NCI-H345 treated with DMSO at 0.1 percent for 48 hours (cell line): Measurements from ENCODE around the gene TBX2.
"Not testable (repeated sequence)": the region's sequence is repeated elsewhere in the genome, so short reads cannot be mapped to it uniquely, and the experiment has no call there.

Experiments
- DNase-seq: peaks from one replicate; lab custom pipeline; 2025; ENCODE audit not compliant: unreplicated experiment; lab: John Stamatoyannopoulos, UW

TBX2 gene

DNA sequence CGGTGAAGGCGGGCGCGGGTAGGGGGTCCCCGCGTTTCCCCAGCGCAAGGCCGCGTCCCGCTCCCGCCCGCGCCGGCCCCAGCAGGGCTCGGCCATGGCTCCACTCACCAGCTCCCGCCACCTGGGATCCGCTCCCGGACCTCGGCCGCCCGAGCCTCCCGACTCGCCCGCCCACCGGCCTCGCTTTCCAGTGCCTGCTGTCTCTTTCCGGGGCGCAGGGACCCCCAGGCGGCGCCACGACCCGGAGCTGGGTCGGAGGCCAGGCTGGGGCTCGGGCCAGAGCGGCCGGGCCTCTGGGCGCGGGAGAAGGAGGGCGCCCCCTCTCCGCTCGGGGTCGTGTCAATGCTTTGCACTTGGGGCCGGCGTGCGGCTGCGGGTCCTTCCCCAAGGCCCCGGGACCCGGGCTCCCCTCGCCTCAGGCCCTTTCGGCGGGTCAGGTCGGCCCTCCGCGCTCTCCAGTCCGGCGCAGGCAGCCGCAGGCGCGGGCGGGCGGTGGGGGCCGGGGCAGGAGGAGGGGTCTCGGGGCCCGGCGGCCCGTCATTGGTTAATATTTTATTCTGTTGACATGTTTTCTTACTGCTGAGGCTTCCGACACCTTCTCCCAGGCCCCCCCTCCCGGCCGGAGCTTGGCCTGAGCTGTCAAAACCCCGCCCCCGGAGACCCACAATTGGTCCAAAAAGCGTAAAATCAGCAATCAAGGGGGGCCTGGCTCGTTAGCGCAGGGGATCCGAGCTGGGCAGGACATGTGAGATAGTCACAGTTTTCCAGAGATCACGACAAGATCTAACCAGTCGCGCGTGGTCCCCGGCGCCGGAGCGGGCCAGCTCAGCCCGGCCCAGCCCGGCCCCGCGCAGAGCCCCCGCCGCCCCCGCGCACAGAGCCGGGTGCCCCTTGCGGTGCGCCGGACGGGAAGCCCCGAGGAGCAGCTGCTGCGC, at the start of gene TBX2:
Gene TBX2 (plus strand): TSS at position 713 of the 935 bp plus-strand sequence. CDS start 334 bp downstream, outside the sequence.
- no peak for DNase-seq

DNA sequence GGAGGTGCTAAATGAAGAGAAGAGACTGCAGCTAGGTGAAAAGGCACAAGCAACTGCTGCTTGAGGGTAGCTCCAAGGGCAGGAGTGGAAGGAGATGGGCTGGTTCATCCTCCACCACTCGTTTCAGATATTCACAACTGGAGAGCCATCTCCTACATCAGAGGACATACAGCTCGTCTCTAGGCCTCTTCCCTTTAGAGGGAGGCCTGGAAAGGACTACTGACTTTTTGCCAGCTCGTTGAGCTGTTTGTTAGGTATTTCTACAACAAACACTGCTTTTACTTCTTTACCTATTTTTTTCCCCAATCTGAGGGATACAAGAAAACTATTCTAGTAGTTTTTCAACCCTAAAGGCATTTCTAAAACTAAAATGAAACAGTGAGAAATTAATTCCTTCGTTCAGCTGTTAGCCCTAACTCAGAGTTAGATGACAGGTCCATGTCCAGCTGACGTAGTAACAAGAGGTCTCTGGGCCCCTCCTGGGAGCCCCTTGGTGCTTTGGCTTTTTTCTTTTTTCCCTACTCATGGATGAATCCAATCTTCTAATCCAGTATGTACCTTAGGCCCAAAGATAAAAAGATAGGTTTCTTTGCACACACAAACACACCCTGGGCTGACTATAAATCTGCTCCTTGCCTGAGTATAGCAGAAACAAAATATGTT, 47.8 kb upstream of the TBX2 start:
- no peak for DNase-seq

DNA sequence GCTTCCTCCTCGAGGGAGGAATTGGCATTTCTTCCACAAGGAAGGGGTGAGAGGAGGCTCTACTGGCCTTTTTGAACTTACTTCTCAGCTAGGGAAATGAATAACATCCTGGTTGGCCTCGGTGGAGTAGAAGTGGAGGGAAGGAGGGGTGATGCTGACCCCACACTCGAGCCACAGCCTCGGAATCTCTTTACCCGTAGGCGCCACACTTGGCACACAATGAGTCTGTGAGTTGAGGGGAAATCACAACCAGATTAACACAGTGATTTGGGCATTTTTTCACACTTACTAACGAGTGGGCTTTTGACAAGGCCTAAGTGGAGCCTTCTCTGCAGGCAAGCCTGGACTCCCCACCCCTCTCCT, 47.3 kb upstream of the TBX2 start:
- no peak for DNase-seq

DNA sequence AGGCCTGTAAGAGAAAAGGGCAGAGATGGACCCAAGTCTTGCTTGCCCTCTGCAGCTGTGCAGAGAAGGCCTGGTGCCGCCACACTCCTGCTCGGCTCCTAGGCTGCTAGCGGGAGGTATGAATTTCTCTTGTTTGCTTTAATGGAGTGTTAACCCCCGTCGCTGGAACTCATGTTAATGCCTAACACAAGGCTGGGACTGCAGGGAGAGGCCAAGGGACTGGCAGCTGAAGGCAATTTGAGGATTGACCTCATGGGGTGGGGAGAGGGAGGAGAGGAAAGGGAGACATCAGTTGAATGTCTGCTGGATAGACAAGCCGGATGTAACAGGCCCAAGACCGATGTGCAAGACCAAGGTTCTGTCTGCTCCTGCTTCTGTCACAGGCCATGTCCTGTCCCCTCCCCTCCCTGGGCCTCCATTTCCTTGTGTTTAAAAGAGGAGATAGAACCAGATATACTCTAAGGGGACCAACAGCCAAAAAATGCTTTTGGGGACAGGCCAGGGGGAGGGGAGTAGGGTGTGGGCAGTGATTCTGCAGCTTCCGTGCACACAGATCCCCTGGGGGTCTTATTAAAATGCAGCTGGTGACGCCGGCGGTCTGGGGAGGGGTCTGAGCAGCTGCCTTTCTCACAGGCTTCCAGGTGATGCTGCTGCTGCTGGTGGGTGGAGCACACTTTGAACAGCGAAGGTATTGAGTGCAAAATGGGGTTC, 46.7 kb upstream of the TBX2 start:
- DNase-seq, result no peak

DNA sequence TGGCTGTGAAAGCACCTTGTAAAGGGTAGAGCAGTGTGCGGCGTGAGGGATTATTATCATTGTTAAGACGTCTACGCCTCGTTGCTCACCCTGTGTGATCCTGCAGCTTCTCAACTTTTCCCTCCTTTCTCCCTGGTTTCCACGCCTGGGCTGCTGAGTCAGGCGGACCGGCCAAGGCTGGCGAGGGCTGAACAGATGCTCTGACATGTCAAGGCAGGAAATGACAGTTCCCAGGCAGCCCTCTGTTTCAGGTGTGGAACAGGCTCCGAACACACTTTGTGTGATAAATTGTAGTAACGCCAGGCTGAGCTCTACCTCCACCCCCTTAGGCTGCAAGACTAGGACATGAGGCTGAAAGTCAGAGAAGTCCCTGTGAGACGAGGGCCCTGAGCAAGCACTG, 46.0 kb upstream of the TBX2 start:
- no peak for DNase-seq

DNA sequence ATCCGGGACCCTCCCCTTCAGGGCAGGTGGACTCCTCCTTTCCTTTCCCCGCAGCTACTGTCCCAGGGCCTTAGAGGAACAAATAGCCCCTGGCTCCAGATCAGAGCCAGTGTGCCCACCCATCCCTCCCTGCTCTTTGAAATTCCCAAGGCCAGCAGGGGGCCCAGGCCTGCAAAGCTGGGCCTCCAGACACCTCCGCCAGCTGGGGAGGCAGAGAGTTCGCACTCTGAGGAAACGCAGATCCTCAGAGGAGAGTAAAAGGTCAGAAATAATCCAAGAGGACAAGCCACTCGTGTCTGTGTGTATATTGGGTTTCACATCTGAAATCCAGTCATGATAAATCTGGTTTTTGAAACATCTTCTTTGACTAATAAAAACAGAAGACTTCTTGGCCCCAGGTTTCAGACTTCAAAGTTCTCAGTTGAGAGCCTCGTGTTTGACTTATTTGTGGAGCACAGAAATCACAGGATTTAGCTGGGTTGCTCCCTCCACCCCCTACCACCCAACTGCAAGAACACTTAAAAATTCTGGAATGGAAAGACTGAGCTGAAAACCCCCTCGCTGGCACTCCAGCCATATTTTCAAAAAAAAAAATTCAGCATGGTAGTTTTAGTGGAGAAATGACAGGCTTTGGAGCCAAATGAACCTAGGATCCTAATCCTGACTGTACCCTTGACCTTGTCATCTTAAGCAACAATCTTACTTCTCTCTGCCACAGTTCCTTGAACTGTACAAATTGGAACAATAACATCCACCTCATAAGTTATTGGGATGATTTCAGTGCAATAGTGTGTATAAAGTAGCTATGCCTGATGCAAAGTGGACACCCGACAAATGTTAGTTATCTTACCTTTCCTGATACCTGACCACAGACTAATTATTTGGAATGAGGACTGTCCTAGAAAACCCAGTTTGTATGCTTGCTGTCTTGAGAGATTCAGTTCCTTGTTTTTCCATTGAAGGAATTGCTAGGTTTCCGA, 44.5 kb upstream of the TBX2 start:
- no peak for DNase-seq

DNA sequence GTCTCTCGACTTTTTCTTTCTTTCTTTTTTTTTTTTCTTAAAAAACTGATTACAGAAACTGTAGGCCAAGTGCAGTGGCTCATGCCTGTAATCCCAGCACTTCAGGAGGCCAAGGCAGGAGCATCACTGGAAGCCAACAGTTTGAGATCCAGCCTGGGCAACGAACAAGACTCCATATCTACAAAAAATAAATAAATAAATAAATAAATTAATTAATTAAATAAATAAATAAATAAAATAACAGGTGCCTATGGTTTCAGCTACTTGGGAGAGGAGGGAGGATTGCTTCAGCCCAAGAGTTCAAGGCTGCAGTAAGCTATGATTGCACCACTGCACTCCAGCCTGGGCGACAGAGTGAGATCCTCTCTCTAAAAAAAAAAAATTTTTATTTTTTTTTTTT, 42.6 kb upstream of the TBX2 start:
- not testable (repeated sequence) for DNase-seq

DNA sequence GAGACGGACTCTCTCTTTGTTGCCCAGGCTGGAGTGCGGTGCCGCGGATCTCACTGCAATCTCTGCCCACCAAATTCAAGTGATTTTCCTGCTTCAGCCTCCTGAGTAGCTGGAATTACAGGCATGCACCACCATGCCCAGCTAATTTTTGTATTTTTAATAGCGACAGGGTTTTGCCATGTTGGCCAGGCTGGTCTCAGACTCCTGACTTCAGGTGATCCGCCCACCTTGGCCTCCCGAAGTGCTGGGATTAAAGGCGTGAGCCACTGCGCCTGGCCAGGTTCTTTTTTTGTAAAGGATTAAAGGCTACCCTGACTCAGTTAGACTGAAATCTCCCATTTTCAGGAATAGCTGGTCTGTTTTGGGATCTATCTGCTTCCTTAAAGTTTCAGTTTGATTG, 40.1 kb upstream of the TBX2 start:
- not testable (repeated sequence) for DNase-seq

DNA sequence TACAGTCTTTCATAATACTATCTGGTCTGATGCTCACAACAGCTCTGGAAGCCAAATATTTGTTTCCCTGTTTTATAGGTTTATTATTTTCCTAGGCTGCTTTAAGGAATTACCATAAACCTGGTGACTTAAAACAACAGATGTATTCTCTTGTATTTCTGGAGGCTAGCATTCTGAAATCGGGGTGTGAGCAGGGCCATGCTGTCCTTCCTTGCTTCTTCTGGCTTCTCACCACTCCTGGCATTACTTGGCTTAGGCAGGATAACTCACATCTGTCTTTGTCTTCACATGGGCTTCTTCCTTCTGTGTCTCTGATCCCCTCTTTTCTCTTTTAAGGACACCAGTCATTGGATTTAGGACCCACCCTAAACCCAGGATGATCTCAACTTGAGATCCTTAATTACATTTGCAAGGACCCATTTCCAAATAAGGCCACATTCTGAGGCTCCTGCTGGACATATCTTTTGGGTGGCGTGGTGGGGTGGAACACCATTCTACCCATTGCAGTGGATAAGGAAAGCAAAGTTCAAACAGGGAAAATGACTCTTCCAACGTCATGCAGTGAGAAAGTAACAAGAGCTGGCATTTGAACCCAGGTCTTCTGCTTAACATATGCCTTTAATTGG, 39.2 kb upstream of the TBX2 start:
- no peak for DNase-seq

DNA sequence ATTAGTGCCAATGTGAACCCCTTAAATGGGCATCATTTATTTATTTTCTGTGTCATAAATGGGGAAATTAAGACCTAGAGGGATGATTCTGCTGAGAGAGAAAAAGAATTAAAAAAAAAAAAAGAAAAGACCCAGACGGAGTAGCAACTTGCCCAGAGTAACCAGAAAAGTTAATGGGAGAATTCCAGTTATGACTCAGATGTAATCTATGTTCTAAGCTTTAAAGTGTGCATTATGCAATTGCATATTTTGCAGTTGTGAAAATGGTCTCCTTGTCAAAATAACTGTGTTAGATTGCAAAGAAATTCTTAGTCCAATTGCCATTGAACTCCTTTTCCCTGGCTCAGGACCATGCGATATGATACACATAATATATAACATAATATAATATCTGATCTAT, 38.6 kb upstream of the TBX2 start:
- DNase-seq, result no peak

DNA sequence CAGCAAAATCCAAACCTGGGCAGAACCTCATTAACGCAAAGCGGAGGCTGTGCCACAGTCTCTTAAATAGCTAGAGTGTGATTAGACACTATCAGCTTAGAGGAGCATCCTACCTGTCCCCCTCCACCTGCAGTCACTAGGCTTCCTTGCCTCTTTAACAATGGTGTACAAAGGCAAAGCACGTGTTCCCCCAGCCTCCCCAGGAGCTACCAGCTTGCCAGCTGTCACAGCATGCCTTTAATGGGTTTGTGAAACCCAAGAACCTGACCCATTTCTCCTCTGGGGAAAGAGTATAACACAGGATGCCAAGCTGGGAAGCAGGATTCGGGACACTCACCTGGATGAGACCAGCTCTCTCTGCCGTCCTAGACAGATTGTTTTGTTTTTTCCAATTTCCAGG, 37.2 kb upstream of the TBX2 start:
- DNase-seq, result no peak

DNA sequence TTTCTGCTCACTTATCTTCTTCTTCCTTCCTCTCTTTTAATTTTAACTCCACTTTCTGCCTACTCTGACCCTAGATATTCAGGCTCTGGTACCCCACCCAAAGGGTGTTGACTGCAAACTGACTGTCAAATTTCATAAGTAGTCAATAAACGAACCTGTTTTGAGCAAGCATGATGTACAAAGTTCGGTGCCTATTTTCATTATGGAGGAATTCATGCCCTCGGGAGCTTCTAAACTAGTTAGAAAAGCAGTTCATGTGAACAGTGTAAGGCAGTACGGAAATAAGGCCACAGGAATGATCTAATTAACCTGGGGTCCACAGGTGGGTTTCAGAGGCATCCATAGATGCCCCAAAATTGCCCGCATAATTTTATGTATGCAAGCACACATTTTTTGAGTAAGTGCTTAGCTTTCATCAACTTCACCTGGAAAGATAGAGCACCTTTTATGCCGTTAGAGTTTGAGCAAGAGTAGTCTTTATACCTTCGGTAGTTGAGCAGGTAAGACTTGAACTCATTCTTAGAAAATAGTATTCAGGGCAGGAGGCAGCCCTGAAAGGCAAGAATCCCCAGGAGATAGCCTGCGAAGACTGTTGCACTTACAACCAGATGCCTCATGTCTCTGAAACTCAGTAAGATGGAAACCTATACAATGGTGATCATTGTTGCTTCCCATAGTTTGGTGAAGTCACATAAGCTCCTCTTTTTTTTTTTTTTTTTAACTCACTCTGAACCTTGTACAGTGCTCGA, 36.6 kb upstream of the TBX2 start:
- DNase-seq, result no peak

DNA sequence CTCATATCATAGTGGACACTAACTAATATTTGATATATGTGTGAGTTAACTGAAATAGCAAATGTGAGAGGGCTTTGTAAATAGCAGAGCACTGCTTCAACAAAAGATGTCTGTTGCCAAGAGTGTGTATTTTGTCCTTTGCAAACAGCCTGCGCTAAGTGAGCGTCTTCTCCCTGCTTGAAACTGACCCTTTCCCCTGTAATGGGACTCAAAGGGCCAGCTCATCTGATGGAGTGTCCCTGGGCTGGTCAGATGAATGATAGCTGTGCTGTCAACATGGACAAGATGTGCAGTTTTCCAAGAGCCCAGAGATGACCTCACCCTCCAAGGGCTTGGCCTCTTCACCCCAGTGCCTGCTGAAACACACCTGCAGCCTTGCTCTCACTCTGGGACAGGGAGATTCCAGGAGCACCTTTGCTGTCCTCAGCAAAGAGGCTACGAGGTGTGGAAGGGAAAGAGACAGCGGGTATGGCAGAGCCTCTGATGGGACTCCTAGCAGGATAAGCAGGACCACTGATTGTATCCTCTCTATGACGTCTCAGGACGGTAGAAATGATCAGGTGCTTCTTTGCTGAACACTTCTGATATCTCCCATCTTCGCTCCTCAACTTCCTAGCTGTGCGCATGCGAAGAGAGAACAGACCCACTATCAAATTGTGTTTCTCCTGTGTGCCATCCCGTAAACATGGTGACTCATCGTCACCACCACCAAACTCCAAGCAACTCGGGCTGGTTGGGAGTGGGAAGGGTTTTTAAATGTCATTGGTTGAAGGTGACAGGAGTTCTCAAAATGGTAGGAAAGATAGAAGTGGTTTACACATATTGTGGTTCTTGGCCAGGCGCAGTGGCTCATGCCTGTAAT, 35.8 kb upstream of the TBX2 start:
- no peak for DNase-seq

DNA sequence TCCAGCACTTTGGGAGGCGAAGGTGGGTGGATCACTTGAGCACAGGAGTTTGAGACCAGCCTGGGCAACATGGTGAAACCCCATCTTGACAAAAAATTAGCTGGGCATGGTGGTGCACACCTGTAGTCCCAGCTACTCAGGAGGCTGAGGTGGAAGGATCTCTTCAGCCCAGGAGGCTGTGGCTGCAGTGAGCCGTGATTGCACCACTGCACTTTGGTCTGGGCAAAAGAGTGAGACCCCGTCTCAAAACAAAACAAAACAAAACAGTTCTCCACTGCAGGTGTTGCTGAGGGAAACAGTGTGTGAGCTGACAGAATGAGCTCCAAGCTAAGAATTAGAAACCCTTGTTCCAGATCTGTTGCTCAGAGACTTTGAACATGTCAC, 35.2 kb upstream of the TBX2 start:
- no peak for DNase-seq

DNA sequence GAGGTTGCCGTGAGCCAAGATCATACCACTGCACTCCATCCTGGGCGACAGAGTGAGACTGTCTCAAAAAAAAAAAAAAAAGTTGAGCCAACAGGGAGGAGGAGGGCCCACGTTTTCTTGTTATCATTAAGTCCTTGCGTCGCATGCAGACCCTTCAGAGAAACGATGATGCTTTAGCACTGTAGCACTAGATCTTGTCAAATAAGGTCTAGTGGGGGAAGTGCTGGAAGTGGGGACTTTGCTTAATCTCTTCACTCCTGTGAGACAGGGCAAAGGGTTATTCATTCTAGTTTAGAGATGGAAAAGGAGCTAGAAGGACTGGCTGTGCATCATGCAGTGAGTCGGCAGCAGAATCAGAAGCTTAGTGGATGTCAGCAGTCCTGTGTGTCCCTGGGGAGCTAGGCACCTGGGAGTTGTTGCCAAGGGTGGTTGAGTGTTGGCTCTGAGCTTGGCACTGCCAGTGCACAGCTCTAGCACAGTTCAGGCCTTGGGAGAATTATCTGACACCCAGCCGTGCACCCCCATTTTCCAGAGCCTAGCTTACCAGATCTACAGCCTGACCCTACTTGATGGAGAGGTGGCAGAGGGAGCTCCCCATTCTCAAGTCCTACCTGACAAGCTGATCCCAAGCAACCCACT, 33.4 kb upstream of the TBX2 start:
- no peak for DNase-seq

DNA sequence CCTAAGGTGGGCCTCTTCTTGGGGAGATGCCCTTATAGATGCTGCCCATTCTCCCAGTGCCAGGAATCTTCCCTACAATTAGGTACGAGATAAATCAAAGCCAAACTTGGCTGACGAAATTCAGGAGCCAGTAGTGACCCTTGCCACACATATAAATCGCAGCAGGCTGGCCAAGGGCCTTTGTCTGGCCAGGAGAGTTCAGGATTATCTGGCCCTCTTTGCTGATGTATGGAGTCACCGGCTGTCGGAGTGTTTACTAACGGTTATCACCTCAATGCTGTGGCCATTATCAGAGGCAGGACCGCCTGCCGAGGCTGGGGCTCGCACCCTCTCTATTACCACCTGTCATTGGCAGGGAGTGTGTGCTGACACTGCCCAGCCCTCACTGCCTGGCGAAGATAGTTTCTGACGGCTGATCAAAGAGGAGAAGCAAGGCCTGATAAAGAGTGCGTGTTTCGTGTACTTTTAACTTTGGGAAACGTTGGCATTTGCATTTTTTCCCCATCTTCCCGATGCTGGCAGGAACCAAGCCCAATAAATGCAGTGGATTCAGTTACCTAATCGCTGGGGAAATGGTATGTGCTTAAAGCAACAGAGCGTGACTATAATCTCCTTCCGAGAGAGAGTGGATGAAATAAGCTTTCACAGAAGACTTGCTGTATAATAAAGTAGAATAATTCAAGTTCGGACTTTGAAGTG, 32.8 kb upstream of the TBX2 start:
- DNase-seq, result no peak

DNA sequence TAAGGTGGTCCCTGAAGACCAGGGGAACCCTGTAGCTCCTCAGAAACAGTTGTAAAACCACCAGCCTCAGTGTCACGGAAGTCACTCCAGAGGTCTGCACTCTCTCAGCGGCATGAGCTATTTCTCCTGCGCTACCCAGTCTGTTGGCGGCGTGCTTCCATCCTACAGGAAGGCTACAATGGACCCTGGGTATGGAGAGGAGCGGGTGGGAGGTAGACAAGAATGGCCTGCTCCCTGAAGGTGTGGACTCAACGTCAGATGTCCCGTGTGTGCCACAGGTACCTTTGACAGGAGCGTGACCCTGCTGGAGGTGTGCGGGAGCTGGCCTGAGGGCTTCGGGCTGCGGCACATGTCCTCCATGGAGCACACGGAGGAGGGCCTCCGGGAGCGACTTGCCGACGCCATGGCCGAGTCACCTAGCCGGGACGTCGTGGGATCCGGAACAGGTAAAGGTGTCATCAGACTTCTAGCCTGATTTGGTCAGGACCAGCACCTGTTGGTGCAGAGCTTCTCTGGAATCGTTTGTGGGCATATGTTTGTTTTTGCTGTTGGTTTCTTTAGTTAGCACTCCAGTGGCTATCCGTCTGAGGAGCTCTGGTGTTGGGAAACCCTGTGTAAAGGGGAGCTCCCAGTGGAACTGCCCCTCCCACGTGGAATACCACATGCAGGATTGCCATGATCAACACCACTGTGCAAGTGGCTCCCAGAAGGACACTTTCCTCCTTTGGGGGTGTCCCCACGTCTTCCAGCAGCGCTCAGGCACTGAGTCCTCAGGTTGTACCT, 31.4 kb upstream of the TBX2 start:
- no peak for DNase-seq
